HG02970 (cell line): ENCODE measurements around the gene DNAJB13.
"Not testable (repeated sequence)": the region's sequence is repeated elsewhere in the genome, so short reads cannot be mapped to it uniquely, and the experiment has no call there.

Experiments used
- ATAC-seq: cut with Tn5 transposase; IDR thresholded peaks from one replicate; pipeline ENCODE4 v1.9.1; 2021; ENCODE audit warnings: mild to moderate bottlenecking, moderate library complexity, moderate number of reproducible peaks; ENCODE audit not compliant: unreplicated experiment, low FRiP score

Gene DNAJB13

DNA sequence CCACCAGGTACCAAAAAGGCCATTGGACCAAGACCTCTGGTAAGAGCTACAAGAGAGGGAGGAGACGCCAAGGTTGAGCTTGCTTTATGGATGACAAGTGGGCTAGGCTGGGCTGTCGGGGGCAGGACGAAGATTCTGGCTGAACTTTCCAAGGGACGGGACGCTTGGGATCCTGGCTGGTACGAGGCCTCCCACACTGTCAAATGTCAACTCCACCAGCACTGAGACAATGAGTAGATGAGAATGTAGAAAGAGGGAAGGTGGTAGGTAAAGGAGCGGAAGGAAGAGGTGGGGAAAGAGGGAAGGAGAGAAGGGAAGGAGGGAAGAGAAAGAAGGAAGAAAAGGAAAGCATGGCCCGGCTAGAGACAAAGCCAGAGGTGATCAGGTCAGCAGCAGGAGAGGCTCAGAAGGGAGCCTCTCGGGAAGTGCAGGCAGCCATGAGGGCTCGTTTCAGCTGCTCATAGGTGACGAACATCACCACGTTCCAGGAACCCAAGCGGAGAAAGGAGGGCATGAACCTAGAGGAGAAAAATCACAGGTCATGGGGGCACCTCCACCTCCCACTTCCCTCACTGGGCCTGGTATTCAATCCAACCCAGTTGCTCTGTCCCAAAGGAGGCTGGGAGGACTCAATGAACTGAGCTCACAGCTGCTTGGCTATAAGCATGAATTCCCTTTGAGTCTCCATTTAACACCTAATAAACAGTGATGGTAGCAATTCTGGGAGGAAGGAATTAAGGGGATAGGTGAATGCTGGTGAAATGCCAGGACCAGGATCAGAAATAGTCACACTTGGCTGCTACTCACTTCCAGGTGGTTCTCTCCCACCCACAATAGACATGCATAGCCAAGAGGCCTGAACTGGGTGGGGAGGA is 24.0 kb downstream of the DNAJB13 start:
- ATAC-seq: no peak

DNA sequence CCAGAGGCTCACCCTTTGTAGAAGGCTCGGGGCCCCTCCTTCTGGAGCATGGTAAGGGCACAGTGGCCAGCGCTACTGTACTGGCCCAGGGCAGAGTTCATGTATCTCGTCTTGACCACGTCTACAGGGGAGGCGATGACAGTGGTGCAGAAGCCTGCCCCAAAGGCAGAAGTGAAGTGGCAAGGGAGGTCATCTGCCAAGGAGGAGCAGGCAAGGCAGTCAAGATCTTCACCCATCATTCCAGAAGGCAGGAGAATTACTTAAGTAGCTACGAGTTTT is 24.6 kb downstream of the DNAJB13 start:
- no peak for ATAC-seq

DNA sequence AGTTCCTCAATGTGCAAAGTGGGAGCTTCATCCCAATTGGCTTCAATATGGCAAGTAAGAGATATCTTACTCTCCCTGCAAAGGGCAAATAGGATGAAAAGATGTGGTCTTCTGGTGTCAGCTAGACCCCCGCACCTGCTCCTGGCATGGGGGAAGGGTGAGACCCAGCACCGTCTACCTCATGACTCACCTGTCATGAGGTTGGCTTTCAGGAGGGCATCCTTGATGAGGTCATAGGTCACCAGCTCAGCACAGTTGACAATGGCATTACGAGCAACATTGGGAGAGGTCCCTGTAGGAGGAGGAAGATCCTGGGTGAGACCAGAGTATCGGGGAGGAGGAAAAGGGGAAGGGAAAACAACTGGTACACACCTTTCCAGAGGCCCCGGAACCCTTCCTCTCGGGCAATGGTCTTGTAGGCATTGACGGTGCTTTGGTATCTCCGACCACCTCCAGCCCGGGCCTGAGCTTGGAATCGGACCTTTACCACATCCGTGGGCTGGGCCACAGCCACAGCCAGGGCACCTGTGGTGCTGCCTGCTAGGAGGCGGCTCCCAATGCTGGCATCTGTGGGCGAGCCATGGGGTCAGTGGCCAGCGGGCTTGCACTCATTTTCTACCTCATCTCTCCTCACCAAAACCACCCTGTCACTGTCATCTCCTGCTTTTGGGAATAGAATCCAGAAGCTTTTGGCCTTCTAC is 25.8 kb downstream of the DNAJB13 start:
- no peak for ATAC-seq

DNA sequence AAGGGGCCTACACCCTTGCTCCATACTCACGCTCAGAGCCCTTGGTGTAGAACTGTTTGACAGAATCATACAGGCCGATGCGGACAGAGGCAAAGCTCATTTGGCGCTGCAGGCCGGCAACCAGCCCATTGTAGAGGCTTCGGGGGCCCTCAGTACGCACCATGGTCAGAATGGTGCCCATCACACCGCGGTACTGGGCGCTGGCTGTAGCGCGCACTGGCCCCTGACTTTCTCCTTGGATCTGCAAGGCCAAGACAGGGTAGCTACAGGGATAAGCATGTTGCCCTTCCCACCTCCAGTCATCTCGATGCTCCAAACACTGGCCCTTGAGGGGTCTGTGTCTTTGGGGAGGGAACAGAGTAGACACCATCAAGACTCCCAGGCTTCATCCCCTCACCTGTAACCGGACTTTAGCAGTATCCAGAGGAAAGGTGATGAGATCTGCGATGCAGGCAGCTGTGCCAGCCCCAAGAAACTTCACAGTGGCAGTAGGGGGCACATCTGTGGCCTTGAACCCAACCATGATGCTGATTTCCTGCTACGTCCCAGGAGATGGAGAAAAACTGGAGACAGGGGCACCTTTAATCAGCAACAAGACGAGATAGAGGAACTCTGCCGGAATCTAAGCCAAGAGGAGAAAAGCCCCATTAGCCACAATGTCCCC is 27.2 kb downstream of the DNAJB13 start:
- no peak for ATAC-seq

DNA sequence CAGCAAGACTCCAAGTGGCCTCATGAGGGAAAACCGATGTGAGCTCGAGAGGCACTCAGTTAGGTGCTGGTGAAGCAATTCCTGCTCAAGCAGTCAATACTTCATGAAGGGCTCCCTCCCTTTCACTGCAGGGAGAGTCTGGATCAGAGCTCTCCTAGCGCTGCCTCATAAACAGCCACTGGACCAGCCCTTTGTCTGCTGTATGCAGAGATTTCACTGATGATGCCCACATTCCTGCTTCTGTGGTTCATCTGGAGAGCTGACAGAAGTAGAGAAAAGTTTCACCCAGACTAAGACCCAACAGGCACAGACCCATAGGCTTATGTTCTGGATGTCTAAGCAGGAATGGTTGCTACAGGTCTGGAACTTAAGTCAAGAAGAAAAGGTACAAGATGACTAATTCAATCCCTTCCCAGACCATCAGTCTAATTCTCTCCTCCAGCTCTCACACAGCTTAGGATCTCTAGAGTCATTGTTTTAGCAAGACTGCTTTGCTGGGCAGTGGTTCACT is 27.8 kb downstream of the DNAJB13 start:
- ATAC-seq: no peak

DNA sequence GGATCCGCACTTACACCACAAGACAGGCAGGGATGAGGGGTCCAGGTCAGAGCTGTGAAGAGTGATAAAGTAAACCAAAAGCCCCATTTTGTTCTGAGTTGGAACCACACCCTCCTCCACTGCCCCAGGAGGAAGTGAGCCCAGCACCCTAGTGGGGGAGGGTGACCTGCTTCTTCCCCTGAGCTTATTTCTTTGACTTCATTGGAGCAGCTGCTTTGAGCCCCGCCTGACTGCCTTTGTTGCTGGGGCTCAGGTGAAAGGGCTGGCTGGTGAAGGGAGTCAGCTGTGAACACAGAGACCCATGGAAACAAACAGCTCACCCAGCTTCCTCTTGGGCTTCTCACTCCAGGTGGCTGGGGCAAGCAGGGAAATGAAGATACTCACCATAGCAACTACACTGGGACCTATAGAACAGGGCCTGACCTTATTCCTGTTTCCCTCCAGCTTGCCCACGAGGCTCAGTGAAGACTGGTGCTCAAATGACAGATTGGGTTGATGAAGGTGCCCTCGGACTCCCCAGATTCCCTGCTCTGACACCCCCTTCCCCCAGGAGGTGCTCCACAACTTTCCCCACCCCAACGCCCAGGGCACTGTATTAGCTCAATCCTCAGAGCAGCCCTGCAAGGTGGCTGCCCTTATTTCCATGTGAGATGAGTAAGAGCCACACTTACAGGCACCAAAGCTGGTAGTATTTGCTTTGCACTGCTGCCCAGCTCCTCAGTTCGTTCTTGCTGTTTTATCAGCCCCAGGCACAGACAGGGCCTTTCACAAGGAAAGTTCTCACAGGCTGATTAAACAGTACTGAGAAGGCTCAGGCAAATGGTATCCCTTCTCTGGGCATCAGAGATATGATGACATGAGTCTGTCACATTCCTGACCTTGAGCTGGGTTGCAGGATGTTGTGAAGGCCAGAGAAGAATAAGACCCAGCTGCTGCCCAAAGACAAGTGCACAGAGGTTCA is 29.5 kb downstream of the DNAJB13 start:
- ATAC-seq: no peak

DNA sequence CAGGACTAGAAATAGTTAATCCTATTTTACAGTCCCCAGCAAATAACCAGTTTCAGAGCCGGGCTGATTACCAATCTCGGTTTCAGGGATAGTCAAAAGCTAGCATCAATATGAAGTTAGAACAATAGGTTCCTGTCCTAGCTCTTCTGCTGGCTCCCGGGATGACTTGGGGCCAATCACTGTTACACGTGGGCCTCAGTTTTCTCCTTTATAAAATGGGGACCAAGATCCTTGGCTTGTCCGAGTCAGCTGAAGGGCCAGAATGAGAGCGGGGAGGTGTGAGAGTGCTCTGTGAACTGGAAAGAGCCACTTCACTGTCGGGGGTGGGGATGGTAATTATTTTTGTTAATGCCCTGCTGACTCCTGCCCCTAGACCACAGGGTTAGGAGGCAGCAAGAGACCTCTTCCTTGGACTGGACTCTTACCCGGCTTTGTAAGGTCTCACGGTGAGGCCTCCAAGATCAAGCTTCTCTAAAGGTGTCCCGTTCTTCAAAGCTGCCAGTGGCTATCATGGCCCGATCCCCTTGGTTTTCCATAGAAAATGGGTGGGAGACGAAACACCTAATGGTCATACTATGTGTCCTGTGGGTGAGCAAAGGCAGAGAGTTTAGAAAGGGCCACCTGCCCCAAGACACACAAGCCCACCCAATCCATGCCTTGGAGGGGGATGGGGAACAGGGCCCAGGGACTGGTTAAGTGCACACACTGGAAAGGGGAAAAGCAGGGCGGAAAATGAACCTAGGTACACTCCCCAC is 30.4 kb downstream of the DNAJB13 start:
- ATAC-seq: no peak

DNA sequence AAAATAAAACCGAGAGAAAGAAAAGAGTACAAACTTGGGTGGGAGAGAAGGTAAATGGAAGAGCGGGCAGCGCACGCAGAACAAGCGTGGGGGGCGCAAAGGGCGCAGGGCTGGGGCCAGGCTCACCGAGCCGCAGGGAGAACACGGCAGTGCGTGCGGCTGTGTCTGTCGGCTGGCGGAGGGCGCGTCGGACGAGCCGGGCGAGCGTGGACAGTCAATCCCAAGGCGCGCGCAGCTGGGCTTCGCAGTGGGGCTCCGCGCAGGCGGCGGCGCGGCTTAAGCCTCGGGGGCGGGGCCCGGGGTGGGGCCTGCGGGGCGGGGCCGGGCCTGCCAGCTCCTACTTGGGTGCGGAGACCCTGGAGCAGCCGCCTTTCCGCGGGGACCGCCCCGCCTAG is 31.8 kb downstream of the DNAJB13 start, which contains the start of gene UCP2:
Gene UCP2 (minus strand): TSS at position 249 of the 395 bp plus-strand sequence. CDS start 4,465 bp downstream, outside the sequence.
- ATAC-seq: peak; percentile 57

DNA sequence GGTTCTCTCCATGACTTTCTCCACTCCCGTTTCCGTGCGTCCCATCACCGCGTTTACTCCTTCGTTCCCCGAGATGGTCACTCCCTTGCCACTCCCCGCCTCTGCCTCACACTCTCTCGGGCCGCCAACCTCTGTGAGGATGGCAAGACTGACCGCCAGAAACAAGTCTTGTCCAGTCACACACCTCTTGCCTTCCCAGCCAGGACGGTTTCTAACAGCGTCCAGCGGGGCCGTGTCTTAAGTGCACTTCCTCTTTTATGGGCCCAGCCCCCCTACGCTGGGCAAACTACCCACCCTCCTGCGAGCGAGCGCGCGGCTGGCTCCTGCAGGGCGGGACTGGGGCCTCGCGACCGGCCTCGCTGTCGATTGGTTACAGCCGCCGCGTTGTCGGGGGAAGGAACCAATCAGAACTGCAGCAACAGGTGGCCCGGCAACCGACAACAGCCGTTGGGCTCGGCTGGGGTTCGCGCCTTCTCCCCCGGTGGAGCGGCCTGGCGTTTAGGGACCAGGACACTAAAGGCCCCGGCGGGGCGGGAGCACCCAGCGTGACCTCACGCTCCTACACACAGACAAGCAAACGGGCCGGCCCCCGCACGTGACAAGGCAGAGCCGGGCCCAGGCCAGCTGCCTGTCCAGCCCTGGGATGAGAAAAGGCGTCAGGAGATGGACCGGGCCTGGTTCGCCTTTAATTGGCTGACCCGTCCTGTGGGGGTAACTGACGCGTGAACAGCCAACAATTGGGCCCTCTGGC is 32.3 kb downstream of the DNAJB13 start:
- peak; percentile 57 for ATAC-seq

DNA sequence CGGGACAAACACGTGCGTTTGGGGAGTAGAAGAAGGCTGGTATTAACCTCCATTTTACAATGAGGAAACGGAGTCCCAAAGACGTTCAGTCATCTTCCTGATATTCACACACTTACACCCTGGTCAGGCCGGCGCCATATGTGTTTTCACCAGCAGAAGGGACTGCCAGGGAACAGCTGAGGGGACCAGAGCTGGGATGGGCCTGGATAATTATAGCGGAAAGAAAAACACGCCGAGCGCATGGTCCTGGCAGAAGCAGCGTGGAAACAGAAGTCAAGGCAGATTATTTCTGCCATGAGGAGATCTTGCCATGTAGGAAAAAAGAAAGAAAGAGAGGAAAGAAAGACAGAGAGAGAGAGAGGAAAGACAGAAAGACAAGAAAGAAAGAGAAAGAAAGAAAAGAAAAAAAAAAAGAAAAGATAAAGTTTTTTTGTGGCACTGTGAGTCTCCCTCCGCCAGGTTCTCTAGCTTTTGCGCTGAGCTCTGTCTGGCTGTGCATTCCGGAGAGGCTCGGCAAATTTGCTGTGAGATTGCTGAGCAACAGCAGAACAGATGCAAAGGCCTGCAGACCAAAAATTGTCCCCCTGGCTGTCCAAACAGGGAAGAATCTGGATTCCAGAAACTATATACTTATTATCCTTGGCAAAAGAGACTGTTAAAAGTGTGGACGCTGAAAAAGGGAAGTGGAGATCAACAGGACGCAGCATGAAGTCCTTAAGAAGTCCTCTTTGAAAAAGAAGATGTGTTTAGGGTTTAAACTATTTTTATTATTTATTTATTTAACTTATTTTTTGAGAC is 33.1 kb downstream of the DNAJB13 start:
- ATAC-seq: no peak

DNA sequence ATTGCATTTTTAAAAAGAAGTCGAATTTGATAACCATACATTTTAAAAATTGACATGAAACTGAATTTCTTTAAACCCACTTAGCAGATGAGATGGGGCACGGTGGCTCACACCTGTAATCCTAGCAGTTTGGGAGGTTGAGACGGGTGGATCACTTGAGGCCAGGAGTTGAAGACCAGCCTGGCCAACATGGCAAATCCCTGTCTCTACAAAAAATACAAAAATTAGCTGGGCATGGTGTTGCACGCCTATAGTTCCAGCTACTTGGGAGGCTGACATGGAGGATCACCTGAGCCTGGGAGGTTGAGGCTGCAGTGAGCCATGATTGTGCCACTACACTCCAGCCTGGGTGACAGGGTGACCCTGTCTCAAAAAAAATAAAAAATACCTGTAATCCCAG is 34.8 kb downstream of the DNAJB13 start:
- not testable (repeated sequence) for ATAC-seq

DNA sequence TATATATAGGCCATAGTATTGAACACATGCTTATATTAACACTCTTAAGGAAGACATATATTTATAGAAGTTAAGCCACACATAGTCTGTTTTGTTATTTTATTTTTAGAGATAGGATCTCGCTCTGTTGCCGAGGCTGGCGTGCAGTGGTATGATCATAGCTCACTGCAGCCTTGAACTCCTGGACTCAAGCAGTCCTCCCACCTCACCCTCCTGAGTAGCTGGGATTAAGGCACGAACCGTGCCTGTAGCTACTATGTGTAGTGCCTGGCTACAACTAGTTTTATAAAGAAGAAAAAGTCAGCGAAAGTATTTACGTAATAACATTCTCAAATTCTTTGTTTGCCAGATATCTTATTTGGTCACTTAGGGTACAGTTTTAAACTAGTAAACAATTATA is 37.4 kb downstream of the DNAJB13 start:
- no peak for ATAC-seq

DNA sequence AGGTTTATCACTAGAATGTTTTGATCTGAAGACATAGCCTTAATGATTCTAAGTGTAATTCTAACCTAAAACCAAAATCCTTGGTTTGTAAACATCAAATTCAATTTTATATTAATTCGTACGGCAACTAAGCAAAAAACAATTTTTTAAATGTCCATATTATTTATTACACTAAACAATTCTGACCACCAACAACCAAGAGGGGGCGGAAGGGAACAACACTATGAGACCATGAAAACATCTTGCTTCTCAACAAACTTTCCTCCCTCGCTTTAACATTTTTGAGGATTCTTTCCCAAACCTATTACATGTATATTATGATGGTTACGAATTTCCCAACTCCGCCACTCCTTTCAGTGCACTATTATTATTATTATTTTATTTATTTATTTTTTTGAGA is 38.3 kb downstream of the DNAJB13 start:
- no peak for ATAC-seq

DNA sequence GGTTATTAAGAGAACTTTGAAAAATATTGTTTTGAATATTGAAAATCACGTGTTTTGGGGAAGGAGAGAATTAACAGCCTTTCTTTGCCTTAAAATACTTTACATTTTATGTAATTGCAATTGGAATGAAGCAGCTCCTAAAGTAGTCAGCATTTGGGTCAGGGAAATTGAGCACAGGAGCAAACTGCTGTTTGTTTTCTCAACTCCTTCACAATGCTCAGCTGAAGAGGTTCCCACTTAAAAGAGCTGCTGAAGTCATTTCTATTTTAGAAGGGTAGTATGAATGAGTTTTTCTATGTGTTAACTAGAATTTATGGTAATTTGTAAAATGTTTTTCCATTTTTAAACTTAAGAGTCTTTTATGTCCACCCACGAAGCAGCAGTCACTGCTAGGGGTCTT is 39.9 kb downstream of the DNAJB13 start:
- ATAC-seq: no peak

DNA sequence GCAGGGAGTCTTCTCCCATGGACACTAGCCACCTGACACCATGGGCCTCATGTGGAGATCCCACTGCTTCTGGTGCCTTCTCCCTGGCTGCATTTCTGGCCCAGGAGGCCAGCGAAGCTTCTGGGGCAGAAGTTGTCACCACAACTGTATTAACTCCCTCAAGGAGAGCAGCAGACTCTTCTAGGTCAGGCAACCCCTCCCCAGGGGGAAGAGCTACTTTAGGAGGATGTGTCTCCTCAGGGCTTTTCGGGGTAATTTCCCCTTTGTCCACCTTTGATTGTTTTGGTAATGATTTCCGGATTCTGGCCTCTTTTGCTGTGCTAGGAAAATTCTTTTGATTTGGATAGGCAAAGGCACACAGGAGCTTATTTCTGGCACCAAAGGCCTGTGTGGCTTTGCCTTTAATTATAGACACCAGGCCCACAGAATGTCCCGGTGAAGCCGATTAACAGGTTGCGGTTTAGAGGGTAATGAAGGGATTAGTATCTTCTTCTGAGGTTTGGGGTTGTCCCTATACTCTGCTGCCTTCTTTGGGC is 40.7 kb downstream of the DNAJB13 start:
- ATAC-seq: no peak

DNA sequence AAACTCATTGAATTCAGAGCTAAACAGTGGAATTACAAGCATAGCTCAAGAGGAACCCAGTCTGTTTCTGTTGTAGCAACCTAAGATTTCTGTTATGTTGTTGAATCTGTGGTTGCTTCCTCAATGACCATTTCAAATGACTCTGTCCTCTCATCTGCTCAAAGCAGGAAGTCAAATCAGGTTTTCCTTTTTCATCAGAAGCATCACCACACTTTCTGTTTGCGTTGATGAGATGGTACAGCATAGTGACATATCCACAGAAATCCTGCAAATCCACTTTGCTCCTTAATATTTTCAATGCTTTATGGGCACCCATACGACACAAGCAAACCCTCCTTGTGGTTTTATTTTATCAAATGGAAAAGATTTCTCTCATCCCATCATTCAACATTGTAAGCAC is 44.4 kb downstream of the DNAJB13 start:
- no peak for ATAC-seq

DNA sequence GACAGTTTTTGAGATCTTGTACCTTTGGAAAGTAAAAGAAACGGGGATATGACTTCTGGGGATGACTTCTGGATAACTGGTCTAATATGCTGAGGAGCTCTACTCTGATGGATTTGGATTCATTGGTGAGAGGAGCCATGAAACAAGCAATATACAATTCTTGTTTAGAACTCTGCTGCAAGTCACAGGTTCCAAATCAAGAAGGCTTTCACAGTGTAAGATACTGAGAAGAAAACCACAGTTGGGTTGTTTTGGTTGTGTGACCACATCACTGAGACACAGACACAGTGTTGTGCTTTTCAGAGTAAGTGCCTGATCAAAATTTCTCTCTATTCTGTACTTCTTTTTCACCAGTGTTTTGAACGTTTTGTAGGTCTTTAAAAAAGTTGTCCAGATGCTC is 44.9 kb downstream of the DNAJB13 start:
- ATAC-seq: no peak
